K562 (cell line): ENCODE data around the gene SPRYD7. TPM values are rescaled to one million over a fixed set of nuclear protein-coding genes. Genes with fewer than 3 reads are reported as not detected.

ENCODE experiments used
- ATAC-seq: fragments of 200-7000 bp; cut with Tn5 transposase; 3 replicates; pipeline ENCODE4 v1.9.1; 2020; ENCODE audit warnings: moderate library complexity
- BruUV-seq: library from RNA; stranded (reverse); fragments of 400-500 nt; replicated peaks from 2 replicates; lab custom pipeline; 2021; lab: Mats Ljungman, UMichigan
- CTCF ChIA-PET: fragments of 300-600 bp; formaldehyde crosslinking; extraction: SDS; loops from one replicate; lab custom pipeline; 2021; ENCODE audit warnings: low intra/inter-chr PET ratio; lab: Yijun Ruan, JAX
- POLR2A ChIA-PET: fragments of 300-600, 350-650 bp; sonication (Branson Sonifier 250); formaldehyde crosslinking; extraction: SDS; loops from one replicate; lab custom pipeline; 2021; ENCODE audit warnings: antibody characterized with exemption, inconsistent platforms; lab: Yijun Ruan, JAX
- DNase-seq, 4 experiments: peaks; one replicate each; pipeline versions ENCODE4 v3.0.0 to v3.0.0-alpha.2; 2011 to 2018; ENCODE audit warnings: low spot score in 3 of 4, mixed read lengths in 3 of 4; ENCODE audit errors: extremely low read depth in 1 of 4
- FAIRE-seq: peaks from 2 replicates; lab custom pipeline; 2011; peaks lifted over from hg19 to GRCh38; lab: Jason Lieb, UNC
- H2AFZ ChIP-seq: 2 replicates; pipeline ENCODE4 v1.6.0; 2011; ENCODE audit warnings: low read depth, low read length, control low read depth, inconsistent platforms
- H3K27ac ChIP-seq: fragments of 200-600 bp; 3 replicates; pipeline ENCODE4 v1.8.0; 2011; ENCODE audit warnings: low read depth, mild to moderate bottlenecking, control low read depth, inconsistent platforms, low read length, moderate library complexity, mixed read lengths; ENCODE audit errors: extremely low read depth
- H3K27me3 ChIP-seq, 2 experiments: fragments of 300-600 bp in 1 of 2; 2 replicates in 1 of 2; 3 replicates in 1 of 2; pipeline versions ENCODE4 v1.6.0 to v1.8.0; 2011; ENCODE audit warnings: inconsistent platforms in 2 of 2, low read length in 2 of 2, mild to moderate bottlenecking in 1 of 2, mixed read lengths in 1 of 2, moderate library complexity in 1 of 2; ENCODE audit not compliant: control insufficient read depth in 2 of 2, insufficient read depth in 2 of 2
- H3K36me3 ChIP-seq: fragments of 300-600 bp; 3 replicates; pipeline ENCODE4 v1.8.0; 2011; ENCODE audit warnings: mild to moderate bottlenecking, low read length, inconsistent platforms; ENCODE audit not compliant: control insufficient read depth, insufficient read depth
- H3K4me1 ChIP-seq, 2 experiments: fragments of 200-600 bp in 1 of 2; replicated peaks in 1 of 2; 2 replicates in 1 of 2; 3 replicates in 1 of 2; pipeline versions ENCODE4 v1.5.1 to v1.8.0; 2011; ENCODE audit warnings: inconsistent platforms in 2 of 2, low read length in 2 of 2, mild to moderate bottlenecking in 1 of 2, mixed read lengths in 1 of 2, moderate library complexity in 1 of 2; ENCODE audit not compliant: control insufficient read depth in 2 of 2, insufficient read depth in 2 of 2
- H3K4me2 ChIP-seq: 2 replicates; pipeline ENCODE4 v1.6.1; 2011; ENCODE audit warnings: low read length, control low read depth, inconsistent platforms, mixed read lengths; ENCODE audit not compliant: insufficient read depth
- H3K4me3 ChIP-seq: fragments of 200-600 bp; sonication (generic), shearing (Covaris generic); 2 replicates; pipeline ENCODE4 v1.5.1; 2016; ENCODE audit warnings: control low read depth, inconsistent platforms
- H3K79me2 ChIP-seq: fragments of 200-600 bp; 3 replicates; pipeline ENCODE4 v1.8.0; 2011; ENCODE audit warnings: low read length, inconsistent platforms; ENCODE audit not compliant: control insufficient read depth, insufficient read depth
- H3K9ac ChIP-seq, 2 experiments: 2 replicates each; pipeline versions ENCODE4 v1.6.0 to v1.6.1; 2011; ENCODE audit warnings: low read depth in 2 of 2, low read length in 2 of 2, control low read depth in 1 of 2, inconsistent platforms in 1 of 2, mild to moderate bottlenecking in 1 of 2, mixed read lengths in 1 of 2; ENCODE audit not compliant: insufficient read depth in 1 of 2
- H3K9me1 ChIP-seq: one replicate; pipeline ENCODE4 v1.6.0; 2011; ENCODE audit warnings: inconsistent platforms, mild to moderate bottlenecking, low read length, moderate library complexity; ENCODE audit not compliant: control insufficient read depth, insufficient read depth
- H3K9me3 ChIP-seq: replicated peaks from 2 replicates; pipeline ENCODE4 v1.5.1; 2011; ENCODE audit warnings: low read depth, low read length, inconsistent platforms; ENCODE audit not compliant: control insufficient read depth, insufficient read depth
- H4K20me1 ChIP-seq: replicated peaks from 2 replicates; pipeline ENCODE4 v1.6.1; 2011; ENCODE audit warnings: low read length, inconsistent platforms, mixed read lengths; ENCODE audit not compliant: control insufficient read depth, insufficient read depth
- FIP1L1 ChIP-seq: fragments of 200-400 bp; formaldehyde crosslinking; IDR thresholded peaks from 2 replicates; pipeline ENCODE4 v1.6.1; 2018; ENCODE audit warnings: mild to moderate bottlenecking, low read depth, low read length; ENCODE audit not compliant: poor library complexity, severe bottlenecking
- FOXA3 ChIP-seq, 2 experiments: fragments of 450-650 bp in 1 of 2; sonication (generic) in 1 of 2; formaldehyde crosslinking; IDR thresholded peaks in 1 of 2; conservative IDR thresholded peaks in 1 of 2; 2 replicates each; pipeline versions ENCODE4 v1.4.0 to v1.8.0; 2020 to 2022; ENCODE audit warnings: mild to moderate bottlenecking in 2 of 2, missing genetic modification reagents in 1 of 2
- KLF16 ChIP-seq: IDR thresholded peaks from 2 replicates; pipeline ENCODE4 v1.6.1; 2016; ENCODE audit warnings: antibody characterized with exemption
- MYNN ChIP-seq, 2 experiments: sonication (generic); formaldehyde crosslinking in 1 of 2; IDR thresholded peaks; 2 replicates each; pipeline versions ENCODE4 v1.5.0 to v1.6.1; 2016 to 2020; ENCODE audit warnings: antibody characterized with exemption in 1 of 2, missing genetic modification reagents in 1 of 2
- POLR2A ChIP-seq: fragments of 450-650 bp; conservative IDR thresholded peaks from 2 replicates; pipeline ENCODE4 v1.6.1; 2016
- RFX7 ChIP-seq: fragments of 250-450 bp; sonication (Bioruptor Pico); IDR thresholded peaks from 2 replicates; pipeline ENCODE4 v1.5.1; 2021; ENCODE audit warnings: mild to moderate bottlenecking
- SOX6 ChIP-seq: fragments of 450-650 bp; IDR thresholded peaks from 2 replicates; pipeline ENCODE4 v1.6.1; 2014; ENCODE audit warnings: mild to moderate bottlenecking
- TOE1 ChIP-seq, 2 experiments: fragments of 450-650 bp in 1 of 2; sonication (generic) in 1 of 2; formaldehyde crosslinking in 1 of 2; IDR thresholded peaks; 2 replicates each; pipeline versions ENCODE4 v1.7.1 to v1.8.0; 2016 to 2022; ENCODE audit warnings: borderline replicate concordance in 2 of 2, mild to moderate bottlenecking in 2 of 2, antibody characterized with exemption in 1 of 2, inconsistent platforms in 1 of 2, low read depth in 1 of 2, missing genetic modification reagents in 1 of 2, moderate library complexity in 1 of 2
- XRCC4 ChIP-seq: IDR thresholded peaks from one replicate; pipeline ENCODE4 v1.6.1; 2011; ENCODE audit not compliant: insufficient read depth, insufficient read length; ENCODE audit errors: extremely low read depth
- ZNF12 ChIP-seq: sonication (generic); formaldehyde crosslinking; IDR thresholded peaks from 2 replicates; pipeline ENCODE4 v1.4.0; 2020; ENCODE audit warnings: mild to moderate bottlenecking, missing genetic modification reagents
- ZNF445 ChIP-seq: fragments of 250-450 bp; sonication (Bioruptor Pico); IDR thresholded peaks from 2 replicates; pipeline ENCODE4 v1.4.0; 2020; ENCODE audit warnings: low read depth, mild to moderate bottlenecking, moderate library complexity
- ZNF644 ChIP-seq: fragments of 200-800 bp; sonication (Bioruptor generic); IDR thresholded peaks from 2 replicates; pipeline ENCODE4 v1.6.1; 2016; ENCODE audit warnings: low read depth, missing genetic modification characterization, missing compliant biosample characterization
- WGBS: fragments of 100-300 bp; shearing (Covaris generic); methylation state at CpG from one replicate; pipeline ENCODE4 v1.1.6; 2016; ENCODE audit warnings: low coverage, mixed read lengths; ENCODE audit not compliant: insufficient coverage; ENCODE audit errors: missing lambda C conversion rate; 5-methylcytosine and 5-hydroxymethylcytosine counted together
- in situ Hi-C: fragments of 300-500 bp; cut with MboI; formaldehyde crosslinking; loops from 4 replicates; pipeline ENCODE4 v1.15.0; 2018; ENCODE audit warnings: inconsistent platforms, mixed read lengths
- intact Hi-C: fragments of 100-400 bp; cut with micrococcal nuclease; formaldehyde crosslinking; loops from 2 replicates; pipeline ENCODE4 v1.14.2; 2022
- polyA plus RNA-seq, 8 experiments: library from polyadenylated mRNA; depleted of rRNA in 4 of 8; stranded (reverse) in 5 of 8; unstranded in 3 of 8; fragments of >200 nt; fragmentation: Nextera tagmentation in 2 of 8; fragmentation: Illumina TruSeq in 1 of 8; extraction: Ambion mirVana in 2 of 8; extraction: Trizol in 1 of 8; gene quantifications; 2 replicates each; pipeline versions ENCODE4 v1.2.1 to v1.2.3, GENCODE V29; 2011 to 2014; ENCODE audit warnings: inconsistent platforms in 1 of 8, missing spikeins in 1 of 8
- total RNA-seq, 7 experiments: library from RNA; depleted of rRNA in 6 of 7; stranded (reverse); fragments of >200 nt in 6 of 7; fragmentation: Illumina TruSeq in 2 of 7; extraction: Trizol in 2 of 7; gene quantifications; 2 replicates each; pipeline versions ENCODE4 v1.2.1 to v1.2.3, GENCODE V29; 2011 to 2021; ENCODE audit warnings: low replicate concordance in 1 of 7
- TF ChIP-seq, protein P1 (sequence below): fragments of 200-800 bp; sonication (Bioruptor generic); IDR thresholded peaks from 2 replicates; pipeline ENCODE4 v1.6.1; 2017; ENCODE audit warnings: missing genetic modification characterization, missing compliant biosample characterization
- TF ChIP-seq, protein P2 (sequence below): fragments of 450-650 bp; IDR thresholded peaks from 2 replicates; pipeline ENCODE4 v1.6.1; 2017; ENCODE audit warnings: antibody characterized with exemption, mild to moderate bottlenecking

The SPRYD7 gene
- total and polyA plus RNA-seq, 9 of the 15 experiments (the other 6 are each of a cell fraction or from before 2014, with no cell fraction given) = 4.3 to 11.0 (median 7.9) TPM

- Histone ChIP-seq H3K4me3 (no peak overlapping the region), H3K27ac (no peak overlapping the region)
Measured at GRCh38 chr13:49865218-49865617, 70.9 kb downstream of the SPRYD7 start.

More at GRCh38 chr13:49865218-49865617, 70.9 kb downstream of the SPRYD7 start:
- no peaks in the 10 kb centered on the region for H4K20me1 ChIP-seq
- H3K9me3 ChIP-seq = no peaks in the 10 kb centered on the region
- ChIA-PET POLR2A (no interaction called here), CTCF (no interaction called here)
- no peaks in the 10 kb centered on the region for H3K9me1 ChIP-seq
- H3K4me2 ChIP-seq = no peak overlapping the region
- no peak overlapping the region for H3K9ac ChIP-seq
- no peak for DNase-seq
- in situ Hi-C loops (no loop called here), intact Hi-C loops (no loop called here)
- TF ChIP-seq, protein P1, sequence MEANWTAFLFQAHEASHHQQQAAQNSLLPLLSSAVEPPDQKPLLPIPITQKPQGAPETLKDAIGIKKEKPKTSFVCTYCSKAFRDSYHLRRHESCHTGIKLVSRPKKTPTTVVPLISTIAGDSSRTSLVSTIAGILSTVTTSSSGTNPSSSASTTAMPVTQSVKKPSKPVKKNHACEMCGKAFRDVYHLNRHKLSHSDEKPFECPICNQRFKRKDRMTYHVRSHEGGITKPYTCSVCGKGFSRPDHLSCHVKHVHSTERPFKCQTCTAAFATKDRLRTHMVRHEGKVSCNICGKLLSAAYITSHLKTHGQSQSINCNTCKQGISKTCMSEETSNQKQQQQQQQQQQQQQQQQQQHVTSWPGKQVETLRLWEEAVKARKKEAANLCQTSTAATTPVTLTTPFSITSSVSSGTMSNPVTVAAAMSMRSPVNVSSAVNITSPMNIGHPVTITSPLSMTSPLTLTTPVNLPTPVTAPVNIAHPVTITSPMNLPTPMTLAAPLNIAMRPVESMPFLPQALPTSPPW (CRISPR knock-in tag) = no peak
- TF ChIP-seq SOX6 (no peak), KLF16 (no peak), FIP1L1 (no peak), TOE1 (IDR thresholded peaks at IDR 0.05; ENCODE audit: borderline replicate concordance) (no peak), TOE1 (CRISPR knock-in tag; IDR thresholded peaks at IDR 0.05; ENCODE audit: borderline replicate concordance, low read depth) (no peak), ZNF12 (CRISPR knock-in tag) (no peak), MYNN (IDR thresholded peaks at IDR 0.05) (no peak), MYNN (CRISPR knock-in tag; IDR thresholded peaks at IDR 0.05) (no peak), ZNF644 (tag) (no peak), RFX7 (CRISPR knock-in tag) (no peak), POLR2A (no peak), FOXA3 (CRISPR knock-in tag; conservative IDR thresholded peaks at IDR 0.05 in 1 of 2, IDR thresholded peaks at IDR 0.05 in 1 of 2) (no peak), ZNF445 (CRISPR knock-in tag) (no peak), XRCC4 (no peak)
- TF ChIP-seq, protein P2, sequence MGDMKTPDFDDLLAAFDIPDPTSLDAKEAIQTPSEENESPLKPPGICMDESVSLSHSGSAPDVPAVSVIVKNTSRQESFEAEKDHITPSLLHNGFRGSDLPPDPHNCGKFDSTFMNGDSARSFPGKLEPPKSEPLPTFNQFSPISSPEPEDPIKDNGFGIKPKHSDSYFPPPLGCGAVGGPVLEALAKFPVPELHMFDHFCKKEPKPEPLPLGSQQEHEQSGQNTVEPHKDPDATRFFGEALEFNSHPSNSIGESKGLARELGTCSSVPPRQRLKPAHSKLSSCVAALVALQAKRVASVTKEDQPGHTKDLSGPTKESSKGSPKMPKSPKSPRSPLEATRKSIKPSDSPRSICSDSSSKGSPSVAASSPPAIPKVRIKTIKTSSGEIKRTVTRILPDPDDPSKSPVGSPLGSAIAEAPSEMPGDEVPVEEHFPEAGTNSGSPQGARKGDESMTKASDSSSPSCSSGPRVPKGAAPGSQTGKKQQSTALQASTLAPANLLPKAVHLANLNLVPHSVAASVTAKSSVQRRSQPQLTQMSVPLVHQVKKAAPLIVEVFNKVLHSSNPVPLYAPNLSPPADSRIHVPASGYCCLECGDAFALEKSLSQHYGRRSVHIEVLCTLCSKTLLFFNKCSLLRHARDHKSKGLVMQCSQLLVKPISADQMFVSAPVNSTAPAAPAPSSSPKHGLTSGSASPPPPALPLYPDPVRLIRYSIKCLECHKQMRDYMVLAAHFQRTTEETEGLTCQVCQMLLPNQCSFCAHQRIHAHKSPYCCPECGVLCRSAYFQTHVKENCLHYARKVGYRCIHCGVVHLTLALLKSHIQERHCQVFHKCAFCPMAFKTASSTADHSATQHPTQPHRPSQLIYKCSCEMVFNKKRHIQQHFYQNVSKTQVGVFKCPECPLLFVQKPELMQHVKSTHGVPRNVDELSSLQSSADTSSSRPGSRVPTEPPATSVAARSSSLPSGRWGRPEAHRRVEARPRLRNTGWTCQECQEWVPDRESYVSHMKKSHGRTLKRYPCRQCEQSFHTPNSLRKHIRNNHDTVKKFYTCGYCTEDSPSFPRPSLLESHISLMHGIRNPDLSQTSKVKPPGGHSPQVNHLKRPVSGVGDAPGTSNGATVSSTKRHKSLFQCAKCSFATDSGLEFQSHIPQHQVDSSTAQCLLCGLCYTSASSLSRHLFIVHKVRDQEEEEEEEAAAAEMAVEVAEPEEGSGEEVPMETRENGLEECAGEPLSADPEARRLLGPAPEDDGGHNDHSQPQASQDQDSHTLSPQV = no peak
- BruUV-seq = no TSS peak
- WGBS = 8% methylated on average over 1 of the region's 1 CpG
- no peak for FAIRE-seq
- no peaks in the 10 kb centered on the region for H3K79me2 ChIP-seq
- no peaks in the 10 kb centered on the region; a peak in 1 of 5 replicates for H3K27me3 ChIP-seq
- no peaks in the 10 kb centered on the region for H3K36me3 ChIP-seq
- no peak for ATAC-seq
- no peaks in the 10 kb centered on the region for H3K4me1 ChIP-seq
- no peak overlapping the region for H2AFZ ChIP-seq
